Measurements from ENCODE around the gene SHOC2. TPM values are rescaled to one million over a fixed set of nuclear protein-coding genes. Genes with fewer than 3 reads are reported as not detected.

The SHOC2 gene
- total and polyA plus RNA-seq, 2 of the 8 experiments (the other 6 are each of a cell fraction or from before 2014, with no cell fraction given) = 7.6 to 28.2 TPM

GRCh38 chr10:111034598-111035310 is 115.3 kb downstream of the SHOC2 start:
- no peak overlapping the region for H2BK120ac ChIP-seq (replicated peaks; ENCODE audit: low read depth, low read length)
- no peak overlapping the region for H4K8ac ChIP-seq (ENCODE audit: extremely low read depth, insufficient read depth, low read length)
- ChIA-PET CTCF (ENCODE audit: partially characterized antibody) (interaction anchor here (0.5 kb wide), 1 partner anchor 297 kb away, joined by 3 read pairs; no protein-coding TSS in a partner anchor), POLR2A (ENCODE audit: partially characterized antibody) (no interaction called here)
- no peak overlapping the region for H2BK5ac ChIP-seq (ENCODE audit: low read depth, low read length)
- no peak overlapping the region for H3K23ac ChIP-seq (ENCODE audit: insufficient read length)
- H3K4me1 ChIP-seq (replicated peaks in 1 of 4; ENCODE audit: control insufficient read depth in 3 of 4, insufficient read depth in 4 of 4, low read length in 3 of 4) = no peaks in the 10 kb centered on the region
- WGBS, 2 experiments (ENCODE audit: extremely low coverage in 1 of 2, insufficient coverage in 1 of 2, insufficient read length in 1 of 2, insufficient replicate concordance in 2 of 2, low coverage in 1 of 2, low lambda C conversion rate in 2 of 2, missing lambda C conversion rate in 1 of 2) = 88% methylated on average over 2 of the region's 2 CpGs; no CpG with 5 or more reads in 1 of the 2 experiments
- no peak overlapping the region for H3K9ac ChIP-seq (replicated peaks in 1 of 4; ENCODE audit: extremely low read depth in 1 of 4, low read depth in 3 of 4, low read length in 3 of 4)
- H3K79me1 ChIP-seq (ENCODE audit: low read depth, low read length) = no peaks in the 10 kb centered on the region
- no peaks in the 10 kb centered on the region for H3K27me3 ChIP-seq (replicated peaks in 1 of 4; ENCODE audit: control insufficient read depth in 3 of 4, extremely low read depth in 1 of 4, insufficient read depth in 3 of 4, low read length in 3 of 4)
- H3K4me3 ChIP-seq (ENCODE audit: extremely low read depth in 1 of 4, insufficient read depth in 2 of 4, low read depth in 3 of 4, low read length in 4 of 4) = no peak overlapping the region
- TF ChIP-seq CTBP2 (IDR thresholded peaks at IDR 0.05; ENCODE audit: borderline replicate concordance, insufficient read depth, insufficient read length, low read length) (no peak), BACH1 (IDR thresholded peaks at IDR 0.05; ENCODE audit: low read length) (no peak), GTF2F1 (IDR thresholded peaks at IDR 0.05; ENCODE audit: borderline replicate concordance, low read depth, low read length) (no peak), RXRA (IDR thresholded peaks at IDR 0.05; ENCODE audit: insufficient read depth, low read depth, low read length) (no peak)
- no peak overlapping the region for H2AFZ ChIP-seq (ENCODE audit: low read length)
- H3K9me3 ChIP-seq (ENCODE audit: insufficient read depth in 2 of 2, low read depth in 1 of 2, low read length in 1 of 2) = peaks cover 0 to 5% of the 10 kb centered on the region in 2 experiments; a peak in 2 of 4 replicates
- H3K27ac ChIP-seq (ENCODE audit: low read depth, low read length) = no peak overlapping the region
- H4K20me1 ChIP-seq (replicated peaks in 1 of 2; ENCODE audit: control insufficient read depth in 1 of 2, insufficient read depth in 2 of 2, low read length in 2 of 2) = no peaks in the 10 kb centered on the region
- no peak overlapping the region for H4K5ac ChIP-seq (ENCODE audit: insufficient read length, low read depth, low read length)
- H3K36me3 ChIP-seq (ENCODE audit: control insufficient read depth in 2 of 4, insufficient read depth in 4 of 4, low read length in 3 of 4) = peaks cover 0 to 2% (median 0%) of the 10 kb centered on the region in 4 experiments; a peak in 1 of 8 replicates
- no peak overlapping the region for H3K14ac ChIP-seq (ENCODE audit: insufficient read length)
- H2BK12ac ChIP-seq (ENCODE audit: low read depth, low read length) = no peak overlapping the region
- H3K23me2 ChIP-seq (ENCODE audit: low read depth, low read length) = no peaks in the 10 kb centered on the region
- DNase-seq (ENCODE audit: low read depth in 1 of 2, low spot score in 2 of 2) (no peak), FAIRE-seq (no peak)
- H3K18ac ChIP-seq (ENCODE audit: extremely low read depth, low read length) = no peak overlapping the region
- H2BK15ac ChIP-seq (ENCODE audit: low read length) = no peak overlapping the region
- no peak overlapping the region for H2BK20ac ChIP-seq (ENCODE audit: low read length)
- H3K4ac ChIP-seq (replicated peaks; ENCODE audit: insufficient read length, low read depth, low read length) = no peak overlapping the region
- no peak overlapping the region for H4K91ac ChIP-seq (replicated peaks; ENCODE audit: insufficient read length, low read length)
- no peaks in the 10 kb centered on the region for H3K79me2 ChIP-seq (ENCODE audit: control insufficient read depth in 1 of 2, insufficient read depth in 2 of 2, low read length in 2 of 2)
- H3K4me2 ChIP-seq (ENCODE audit: insufficient read depth in 1 of 2, low read depth in 2 of 2, low read length in 2 of 2) = no peak overlapping the region
- no peak overlapping the region for H2AK5ac ChIP-seq (ENCODE audit: low read depth, low read length)
- H3K56ac ChIP-seq (replicated peaks; ENCODE audit: insufficient read length, low read depth, low read length) = no peak overlapping the region

All from H1 (cell line).